Measurements from ENCODE around the gene MUC4. TPM values are rescaled to one million over a fixed set of nuclear protein-coding genes. Genes with fewer than 3 reads are reported as not detected.

The MUC4 gene
- total and polyA plus RNA-seq, 9 of the 15 experiments (the other 6 are each of a cell fraction or from before 2014, with no cell fraction given) = under 0.01 to 0.21 (median 0.10) TPM; not detected in 4

DNA sequence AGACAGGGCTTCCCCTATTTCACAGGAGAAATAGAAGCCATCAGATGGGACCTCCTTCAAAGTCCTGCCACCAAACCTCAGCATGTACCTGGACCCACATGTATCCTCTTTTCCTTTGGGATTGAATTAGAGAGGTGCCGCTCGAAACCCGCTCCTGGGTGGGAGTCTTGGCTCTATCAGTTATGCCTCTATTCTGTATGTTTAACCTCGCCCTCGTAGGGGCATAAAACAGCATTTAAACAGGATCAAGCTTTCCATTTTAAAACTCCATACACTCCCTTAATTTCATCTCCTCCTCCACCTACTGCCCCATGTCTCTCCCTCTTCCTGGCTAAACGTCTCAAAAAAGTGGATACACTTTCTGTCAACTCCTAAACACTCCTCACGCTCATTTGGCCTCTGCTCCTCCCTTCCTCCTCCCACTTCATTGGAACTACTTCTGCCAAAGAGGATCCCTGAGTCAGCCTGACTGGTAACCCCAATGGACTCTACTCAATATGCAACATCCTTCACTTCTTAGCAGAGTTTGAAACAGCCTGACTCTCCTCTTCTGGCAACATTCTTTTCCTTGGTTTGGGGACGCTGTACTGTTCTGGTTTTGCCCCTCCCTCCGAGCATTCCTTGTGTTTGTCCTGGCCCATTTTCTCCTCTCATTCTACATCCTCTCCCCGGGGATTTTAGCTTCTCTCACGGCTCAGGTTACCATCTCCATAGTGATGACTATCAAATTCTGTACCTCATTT lies 114.0 kb downstream of the MUC4 start (continued):
- TF ChIP-seq, protein P1, sequence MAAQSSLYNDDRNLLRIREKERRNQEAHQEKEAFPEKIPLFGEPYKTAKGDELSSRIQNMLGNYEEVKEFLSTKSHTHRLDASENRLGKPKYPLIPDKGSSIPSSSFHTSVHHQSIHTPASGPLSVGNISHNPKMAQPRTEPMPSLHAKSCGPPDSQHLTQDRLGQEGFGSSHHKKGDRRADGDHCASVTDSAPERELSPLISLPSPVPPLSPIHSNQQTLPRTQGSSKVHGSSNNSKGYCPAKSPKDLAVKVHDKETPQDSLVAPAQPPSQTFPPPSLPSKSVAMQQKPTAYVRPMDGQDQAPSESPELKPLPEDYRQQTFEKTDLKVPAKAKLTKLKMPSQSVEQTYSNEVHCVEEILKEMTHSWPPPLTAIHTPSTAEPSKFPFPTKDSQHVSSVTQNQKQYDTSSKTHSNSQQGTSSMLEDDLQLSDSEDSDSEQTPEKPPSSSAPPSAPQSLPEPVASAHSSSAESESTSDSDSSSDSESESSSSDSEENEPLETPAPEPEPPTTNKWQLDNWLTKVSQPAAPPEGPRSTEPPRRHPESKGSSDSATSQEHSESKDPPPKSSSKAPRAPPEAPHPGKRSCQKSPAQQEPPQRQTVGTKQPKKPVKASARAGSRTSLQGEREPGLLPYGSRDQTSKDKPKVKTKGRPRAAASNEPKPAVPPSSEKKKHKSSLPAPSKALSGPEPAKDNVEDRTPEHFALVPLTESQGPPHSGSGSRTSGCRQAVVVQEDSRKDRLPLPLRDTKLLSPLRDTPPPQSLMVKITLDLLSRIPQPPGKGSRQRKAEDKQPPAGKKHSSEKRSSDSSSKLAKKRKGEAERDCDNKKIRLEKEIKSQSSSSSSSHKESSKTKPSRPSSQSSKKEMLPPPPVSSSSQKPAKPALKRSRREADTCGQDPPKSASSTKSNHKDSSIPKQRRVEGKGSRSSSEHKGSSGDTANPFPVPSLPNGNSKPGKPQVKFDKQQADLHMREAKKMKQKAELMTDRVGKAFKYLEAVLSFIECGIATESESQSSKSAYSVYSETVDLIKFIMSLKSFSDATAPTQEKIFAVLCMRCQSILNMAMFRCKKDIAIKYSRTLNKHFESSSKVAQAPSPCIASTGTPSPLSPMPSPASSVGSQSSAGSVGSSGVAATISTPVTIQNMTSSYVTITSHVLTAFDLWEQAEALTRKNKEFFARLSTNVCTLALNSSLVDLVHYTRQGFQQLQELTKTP (IDR thresholded peaks at IDR 0.05; ENCODE audit: low read depth in 1 of 2, partially characterized antibody in 2 of 2) = no peak
- TF ChIP-seq, protein P2, sequence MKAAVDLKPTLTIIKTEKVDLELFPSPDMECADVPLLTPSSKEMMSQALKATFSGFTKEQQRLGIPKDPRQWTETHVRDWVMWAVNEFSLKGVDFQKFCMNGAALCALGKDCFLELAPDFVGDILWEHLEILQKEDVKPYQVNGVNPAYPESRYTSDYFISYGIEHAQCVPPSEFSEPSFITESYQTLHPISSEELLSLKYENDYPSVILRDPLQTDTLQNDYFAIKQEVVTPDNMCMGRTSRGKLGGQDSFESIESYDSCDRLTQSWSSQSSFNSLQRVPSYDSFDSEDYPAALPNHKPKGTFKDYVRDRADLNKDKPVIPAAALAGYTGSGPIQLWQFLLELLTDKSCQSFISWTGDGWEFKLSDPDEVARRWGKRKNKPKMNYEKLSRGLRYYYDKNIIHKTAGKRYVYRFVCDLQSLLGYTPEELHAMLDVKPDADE (conservative IDR thresholded peaks at IDR 0.05; ENCODE audit: control insufficient read depth, low read depth, low read length) = no peak
- peak in 1 of 2 experiments; percentile 71; a peak in 1 of 3 replicates for TF ChIP-seq CBX3 (IDR thresholded peaks at IDR 0.05; ENCODE audit: borderline replicate concordance in 1 of 2, low read length in 2 of 2)
- TF ChIP-seq SMARCE1 (IDR thresholded peaks at IDR 0.05) = peak; percentile 88
- peak; percentile 13; the same call in 1 of the 2 replicates for TF ChIP-seq SPI1 (IDR thresholded peaks at IDR 0.05; ENCODE audit: borderline replicate concordance, low read depth, low read length)
- 0 out of 2 replicates have a peak, but pooled peaks have one; percentile 18 for TF ChIP-seq ETV1 (tag; conservative IDR thresholded peaks at IDR 0.05; ENCODE audit: low read depth)
- TF ChIP-seq, protein P3, sequence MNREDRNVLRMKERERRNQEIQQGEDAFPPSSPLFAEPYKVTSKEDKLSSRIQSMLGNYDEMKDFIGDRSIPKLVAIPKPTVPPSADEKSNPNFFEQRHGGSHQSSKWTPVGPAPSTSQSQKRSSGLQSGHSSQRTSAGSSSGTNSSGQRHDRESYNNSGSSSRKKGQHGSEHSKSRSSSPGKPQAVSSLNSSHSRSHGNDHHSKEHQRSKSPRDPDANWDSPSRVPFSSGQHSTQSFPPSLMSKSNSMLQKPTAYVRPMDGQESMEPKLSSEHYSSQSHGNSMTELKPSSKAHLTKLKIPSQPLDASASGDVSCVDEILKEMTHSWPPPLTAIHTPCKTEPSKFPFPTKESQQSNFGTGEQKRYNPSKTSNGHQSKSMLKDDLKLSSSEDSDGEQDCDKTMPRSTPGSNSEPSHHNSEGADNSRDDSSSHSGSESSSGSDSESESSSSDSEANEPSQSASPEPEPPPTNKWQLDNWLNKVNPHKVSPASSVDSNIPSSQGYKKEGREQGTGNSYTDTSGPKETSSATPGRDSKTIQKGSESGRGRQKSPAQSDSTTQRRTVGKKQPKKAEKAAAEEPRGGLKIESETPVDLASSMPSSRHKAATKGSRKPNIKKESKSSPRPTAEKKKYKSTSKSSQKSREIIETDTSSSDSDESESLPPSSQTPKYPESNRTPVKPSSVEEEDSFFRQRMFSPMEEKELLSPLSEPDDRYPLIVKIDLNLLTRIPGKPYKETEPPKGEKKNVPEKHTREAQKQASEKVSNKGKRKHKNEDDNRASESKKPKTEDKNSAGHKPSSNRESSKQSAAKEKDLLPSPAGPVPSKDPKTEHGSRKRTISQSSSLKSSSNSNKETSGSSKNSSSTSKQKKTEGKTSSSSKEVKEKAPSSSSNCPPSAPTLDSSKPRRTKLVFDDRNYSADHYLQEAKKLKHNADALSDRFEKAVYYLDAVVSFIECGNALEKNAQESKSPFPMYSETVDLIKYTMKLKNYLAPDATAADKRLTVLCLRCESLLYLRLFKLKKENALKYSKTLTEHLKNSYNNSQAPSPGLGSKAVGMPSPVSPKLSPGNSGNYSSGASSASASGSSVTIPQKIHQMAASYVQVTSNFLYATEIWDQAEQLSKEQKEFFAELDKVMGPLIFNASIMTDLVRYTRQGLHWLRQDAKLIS (CRISPR knock-in tag; IDR thresholded peaks at IDR 0.05) = no peak
- no peak; the same call in 1 of the 2 replicates for TF ChIP-seq BCOR (IDR thresholded peaks at IDR 0.05)
- TF ChIP-seq, protein P4, sequence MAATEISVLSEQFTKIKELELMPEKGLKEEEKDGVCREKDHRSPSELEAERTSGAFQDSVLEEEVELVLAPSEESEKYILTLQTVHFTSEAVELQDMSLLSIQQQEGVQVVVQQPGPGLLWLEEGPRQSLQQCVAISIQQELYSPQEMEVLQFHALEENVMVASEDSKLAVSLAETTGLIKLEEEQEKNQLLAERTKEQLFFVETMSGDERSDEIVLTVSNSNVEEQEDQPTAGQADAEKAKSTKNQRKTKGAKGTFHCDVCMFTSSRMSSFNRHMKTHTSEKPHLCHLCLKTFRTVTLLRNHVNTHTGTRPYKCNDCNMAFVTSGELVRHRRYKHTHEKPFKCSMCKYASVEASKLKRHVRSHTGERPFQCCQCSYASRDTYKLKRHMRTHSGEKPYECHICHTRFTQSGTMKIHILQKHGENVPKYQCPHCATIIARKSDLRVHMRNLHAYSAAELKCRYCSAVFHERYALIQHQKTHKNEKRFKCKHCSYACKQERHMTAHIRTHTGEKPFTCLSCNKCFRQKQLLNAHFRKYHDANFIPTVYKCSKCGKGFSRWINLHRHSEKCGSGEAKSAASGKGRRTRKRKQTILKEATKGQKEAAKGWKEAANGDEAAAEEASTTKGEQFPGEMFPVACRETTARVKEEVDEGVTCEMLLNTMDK (IDR thresholded peaks at IDR 0.05; ENCODE audit: borderline replicate concordance, insufficient read depth, low read depth, low read length, poor library complexity, severe bottlenecking) = no peak
- no peak for TF ChIP-seq SETDB1 (IDR thresholded peaks at IDR 0.05; ENCODE audit: low read length)
- TF ChIP-seq, protein P5, sequence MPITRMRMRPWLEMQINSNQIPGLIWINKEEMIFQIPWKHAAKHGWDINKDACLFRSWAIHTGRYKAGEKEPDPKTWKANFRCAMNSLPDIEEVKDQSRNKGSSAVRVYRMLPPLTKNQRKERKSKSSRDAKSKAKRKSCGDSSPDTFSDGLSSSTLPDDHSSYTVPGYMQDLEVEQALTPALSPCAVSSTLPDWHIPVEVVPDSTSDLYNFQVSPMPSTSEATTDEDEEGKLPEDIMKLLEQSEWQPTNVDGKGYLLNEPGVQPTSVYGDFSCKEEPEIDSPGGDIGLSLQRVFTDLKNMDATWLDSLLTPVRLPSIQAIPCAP (CRISPR knock-in tag; IDR thresholded peaks at IDR 0.05; ENCODE audit: borderline replicate concordance) = no peak
- TF ChIP-seq LEF1 (IDR thresholded peaks at IDR 0.05) = peak; percentile 81; the same call in 1 of the 2 replicates
- TF ChIP-seq ZNF717 (CRISPR knock-in tag; IDR thresholded peaks at IDR 0.05) = no peak
- TF ChIP-seq KLF16 (IDR thresholded peaks at IDR 0.05) = no peak
- TF ChIP-seq SRSF7 (optimal IDR thresholded peaks at IDR 0.05; ENCODE audit: low read depth, low read length) = no peak

All from K562 (cell line).